GM12873 (cell line): ENCODE results near the gene UGT2A3.

Experiments
- CTCF ChIP-seq: IDR thresholded peaks from 2 replicates; pipeline ENCODE4 v1.5.1; 2012; ENCODE audit warnings: low read depth, mild to moderate bottlenecking, moderate library complexity, low read length, control low read depth; ENCODE audit not compliant: insufficient read depth; ENCODE audit errors: missing control alignments

Gene UGT2A3

GRCh38 chr4:68951078-68951805 is at the start of gene UGT2A3:
TSS of gene UGT2A3 (minus strand) at chr4:68951804. CDS start at chr4:68951760, 44 bp downstream.
- TF ChIP-seq CTCF, result no peak

GRCh38 chr4:68997040-68997439 is 45.4 kb upstream of the UGT2A3 start:
- TF ChIP-seq CTCF, result no peak

GRCh38 chr4:68995292-68995691 is 43.7 kb upstream of the UGT2A3 start:
- no peak for TF ChIP-seq CTCF

- no peak for TF ChIP-seq CTCF
These were observed 35.4 kb upstream of the UGT2A3 start for GRCh38 chr4:68987007-68987406.

- no peak for TF ChIP-seq CTCF
These were observed 33.8 kb upstream of the UGT2A3 start for GRCh38 chr4:68985442-68985841.

- TF ChIP-seq CTCF, result no peak
These were observed 33.3 kb upstream of the UGT2A3 start for GRCh38 chr4:68984947-68985346.

GRCh38 chr4:68963374-68963773 is 11.8 kb upstream of the UGT2A3 start:
- TF ChIP-seq CTCF, result no peak
